Fibroblast of lung (primary cell): ENCODE results near the gene EIF4A3.

Experiments used
- EZH2 ChIP-seq: IDR thresholded peaks from 2 replicates; pipeline ENCODE4 v1.5.1; 2012; ENCODE audit warnings: low read length, control low read depth, mild to moderate bottlenecking; ENCODE audit errors: missing control alignments
- TF ChIP-seq, protein P1 (sequence below), 2 donors: IDR thresholded peaks in 1 of 2; conservative IDR thresholded peaks in 1 of 2; 1 replicate in 1 of 2; 2 replicates in 1 of 2; pipeline ENCODE4 v1.5.1; 2011 to 2012; ENCODE audit warnings: low read length in 2 of 2, control low read depth in 1 of 2, inconsistent platforms in 1 of 2, low read depth in 1 of 2, mild to moderate bottlenecking in 1 of 2

DNA sequence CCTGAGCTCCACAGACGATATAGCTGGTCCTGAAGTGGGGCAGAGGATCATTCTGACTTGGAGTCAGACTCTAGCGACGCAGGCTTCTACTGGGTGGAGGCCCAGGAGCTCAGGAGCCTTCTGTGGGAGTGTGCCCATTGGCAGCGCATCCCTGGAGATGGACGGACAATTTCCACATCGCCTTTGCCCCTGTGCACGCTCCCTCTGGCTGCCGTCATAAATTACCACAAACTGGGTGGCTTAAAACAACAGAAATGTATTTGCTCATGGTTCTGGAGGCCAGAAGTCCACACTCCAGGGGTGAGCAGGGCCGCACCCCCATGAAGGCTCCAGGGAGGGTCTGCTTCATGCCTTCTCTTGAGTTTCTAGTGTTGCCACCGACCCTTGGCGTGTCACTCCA, 29.8 kb upstream of the EIF4A3 start:
- no peak for TF ChIP-seq EZH2
- TF ChIP-seq, protein P1, sequence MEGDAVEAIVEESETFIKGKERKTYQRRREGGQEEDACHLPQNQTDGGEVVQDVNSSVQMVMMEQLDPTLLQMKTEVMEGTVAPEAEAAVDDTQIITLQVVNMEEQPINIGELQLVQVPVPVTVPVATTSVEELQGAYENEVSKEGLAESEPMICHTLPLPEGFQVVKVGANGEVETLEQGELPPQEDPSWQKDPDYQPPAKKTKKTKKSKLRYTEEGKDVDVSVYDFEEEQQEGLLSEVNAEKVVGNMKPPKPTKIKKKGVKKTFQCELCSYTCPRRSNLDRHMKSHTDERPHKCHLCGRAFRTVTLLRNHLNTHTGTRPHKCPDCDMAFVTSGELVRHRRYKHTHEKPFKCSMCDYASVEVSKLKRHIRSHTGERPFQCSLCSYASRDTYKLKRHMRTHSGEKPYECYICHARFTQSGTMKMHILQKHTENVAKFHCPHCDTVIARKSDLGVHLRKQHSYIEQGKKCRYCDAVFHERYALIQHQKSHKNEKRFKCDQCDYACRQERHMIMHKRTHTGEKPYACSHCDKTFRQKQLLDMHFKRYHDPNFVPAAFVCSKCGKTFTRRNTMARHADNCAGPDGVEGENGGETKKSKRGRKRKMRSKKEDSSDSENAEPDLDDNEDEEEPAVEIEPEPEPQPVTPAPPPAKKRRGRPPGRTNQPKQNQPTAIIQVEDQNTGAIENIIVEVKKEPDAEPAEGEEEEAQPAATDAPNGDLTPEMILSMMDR (conservative IDR thresholded peaks at IDR 0.05 in 1 of 2, IDR thresholded peaks at IDR 0.05 in 1 of 2; ENCODE audit: low read depth in 1 of 2, low read length in 2 of 2), result no peak
